Measurements from ENCODE around the gene NF1.

The NF1 gene

DNA sequence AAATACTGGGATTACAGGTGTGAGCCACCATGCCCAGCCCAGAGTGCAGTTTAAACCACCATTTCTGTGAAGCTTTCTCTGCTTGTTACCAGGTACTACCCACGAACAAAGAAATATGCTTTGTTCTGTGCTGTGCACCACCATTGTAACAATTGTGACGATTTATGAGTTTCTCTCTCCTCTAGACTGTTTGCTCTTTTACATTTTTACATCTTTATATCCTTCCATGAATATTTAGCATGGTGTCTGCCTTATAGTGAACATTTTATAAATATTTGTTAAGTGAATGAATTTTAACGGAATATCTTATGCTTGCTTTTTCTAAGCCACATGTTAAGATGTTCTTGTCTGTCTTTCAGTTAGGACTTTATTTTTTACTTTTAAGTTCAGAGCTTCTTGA is 141.9 kb downstream of the NF1 start:
- H3K4me3 ChIP-seq = no peak overlapping the region
- TF ChIP-seq, protein P1, sequence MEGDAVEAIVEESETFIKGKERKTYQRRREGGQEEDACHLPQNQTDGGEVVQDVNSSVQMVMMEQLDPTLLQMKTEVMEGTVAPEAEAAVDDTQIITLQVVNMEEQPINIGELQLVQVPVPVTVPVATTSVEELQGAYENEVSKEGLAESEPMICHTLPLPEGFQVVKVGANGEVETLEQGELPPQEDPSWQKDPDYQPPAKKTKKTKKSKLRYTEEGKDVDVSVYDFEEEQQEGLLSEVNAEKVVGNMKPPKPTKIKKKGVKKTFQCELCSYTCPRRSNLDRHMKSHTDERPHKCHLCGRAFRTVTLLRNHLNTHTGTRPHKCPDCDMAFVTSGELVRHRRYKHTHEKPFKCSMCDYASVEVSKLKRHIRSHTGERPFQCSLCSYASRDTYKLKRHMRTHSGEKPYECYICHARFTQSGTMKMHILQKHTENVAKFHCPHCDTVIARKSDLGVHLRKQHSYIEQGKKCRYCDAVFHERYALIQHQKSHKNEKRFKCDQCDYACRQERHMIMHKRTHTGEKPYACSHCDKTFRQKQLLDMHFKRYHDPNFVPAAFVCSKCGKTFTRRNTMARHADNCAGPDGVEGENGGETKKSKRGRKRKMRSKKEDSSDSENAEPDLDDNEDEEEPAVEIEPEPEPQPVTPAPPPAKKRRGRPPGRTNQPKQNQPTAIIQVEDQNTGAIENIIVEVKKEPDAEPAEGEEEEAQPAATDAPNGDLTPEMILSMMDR (IDR thresholded peaks at IDR 0.05) = no peak
- H3K27ac ChIP-seq = no peak overlapping the region

DNA sequence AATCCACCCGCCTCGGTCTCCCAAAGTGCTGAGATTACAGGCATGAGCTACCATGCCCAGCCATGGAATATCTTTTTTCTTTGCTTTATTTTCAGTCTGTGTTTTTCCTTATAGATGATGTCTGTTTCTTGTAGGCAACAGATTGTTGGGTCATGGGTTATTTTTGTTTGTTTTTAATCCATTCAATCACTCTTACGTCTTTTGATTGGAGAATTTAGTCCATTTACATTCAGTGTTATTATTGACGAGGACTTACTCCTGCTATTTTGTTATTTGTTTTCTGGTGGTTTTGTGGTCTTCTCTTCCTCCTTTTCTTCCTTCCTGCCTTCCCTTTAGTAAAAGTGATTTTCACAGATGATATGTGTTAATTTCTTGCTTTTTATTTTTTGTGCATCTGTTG is 146.3 kb downstream of the NF1 start:
- Histone ChIP-seq H3K27ac (no peak overlapping the region), H3K4me3 (no peak overlapping the region)
- DNase-seq (ENCODE audit: low spot score) = no peak
- TF ChIP-seq, protein P1 (IDR thresholded peaks at IDR 0.05) = no peak

More for the DNA sequence above, 141.9 kb downstream of the NF1 start:
- DNase-seq (ENCODE audit: low spot score) = no peak

DNA sequence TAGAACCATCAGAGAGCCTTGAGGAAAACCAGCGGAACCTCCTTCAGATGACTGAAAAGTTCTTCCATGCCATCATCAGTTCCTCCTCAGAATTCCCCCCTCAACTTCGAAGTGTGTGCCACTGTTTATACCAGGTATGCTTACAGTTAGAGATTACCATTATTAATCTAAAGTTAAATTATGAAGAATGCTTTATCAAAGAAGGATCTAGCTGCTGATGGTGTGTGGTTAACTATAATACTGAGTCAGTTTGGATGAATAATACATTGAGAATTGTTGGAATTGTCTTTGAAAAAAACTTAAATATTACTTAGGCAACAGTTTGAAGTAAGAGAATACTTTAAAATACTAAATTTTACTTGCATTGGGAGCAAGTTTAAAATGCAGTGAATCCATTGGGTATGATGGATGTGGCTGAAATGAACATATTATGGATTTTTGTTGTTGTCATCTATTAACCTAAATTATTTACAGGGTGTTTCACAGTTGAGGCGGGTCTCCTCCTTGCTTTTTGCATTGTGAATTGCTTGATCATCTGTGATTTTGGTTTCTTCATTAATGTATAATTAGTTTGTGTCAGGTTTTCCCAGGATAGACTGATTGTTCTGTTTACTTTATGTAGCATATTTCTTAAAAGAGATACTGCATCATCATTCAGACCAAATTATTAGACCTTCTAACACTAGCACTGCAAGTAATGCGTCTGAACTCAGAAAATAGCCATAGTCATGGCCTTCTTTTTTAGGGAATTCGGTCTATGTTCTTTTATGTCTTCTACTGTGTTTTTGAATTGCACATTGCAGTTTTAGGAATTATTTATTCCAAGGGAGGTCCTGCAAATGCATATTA is 154.4 kb downstream of the NF1 start:
- H3K27ac ChIP-seq = no peak overlapping the region
- no peak for DNase-seq (ENCODE audit: low spot score)

DNA sequence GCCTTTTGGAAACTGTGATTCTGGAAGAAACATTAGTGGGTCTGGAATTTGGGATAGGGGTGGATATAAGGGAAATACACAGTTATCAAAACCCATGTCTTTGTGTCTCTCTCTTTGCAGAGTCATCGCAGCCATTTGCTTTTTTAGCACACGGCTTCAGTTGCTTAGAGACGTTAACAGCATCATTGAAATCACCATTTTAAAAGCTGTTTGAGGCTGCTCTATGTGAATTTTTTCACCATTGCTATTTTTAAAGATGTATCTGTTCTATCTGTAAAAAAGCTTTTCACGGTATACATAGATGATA is 155.0 kb downstream of the NF1 start:
- no peak overlapping the region for H3K27ac ChIP-seq
- H3K4me3 ChIP-seq = no peak overlapping the region
- TF ChIP-seq, protein P1 (IDR thresholded peaks at IDR 0.05) = no peak
- DNase-seq (ENCODE audit: low spot score) = no peak

More for the DNA sequence above, 154.4 kb downstream of the NF1 start:
- H3K4me3 ChIP-seq = no peak overlapping the region
- TF ChIP-seq, protein P1 (IDR thresholded peaks at IDR 0.05) = no peak

DNA sequence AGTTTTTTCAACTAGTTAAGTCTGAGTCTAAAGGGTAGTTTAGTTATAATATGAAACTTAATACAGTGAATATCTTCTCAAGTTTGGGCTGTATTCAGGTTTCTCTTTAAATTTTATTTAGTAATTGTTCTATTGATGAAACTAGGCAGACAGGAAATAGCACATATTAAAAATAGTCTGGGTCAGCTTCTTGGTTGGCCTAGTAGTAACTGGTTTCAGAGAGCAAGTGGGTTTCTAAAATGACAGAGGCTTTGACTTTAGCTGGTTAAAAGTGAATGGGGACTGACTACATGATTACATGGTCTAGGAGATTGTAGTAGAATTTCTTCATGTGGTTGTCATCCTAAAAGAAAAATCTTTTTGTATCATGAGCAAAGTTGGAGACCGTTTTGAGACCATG is 155.5 kb downstream of the NF1 start:
- no peak overlapping the region for H3K27ac ChIP-seq
- TF ChIP-seq, protein P1 (IDR thresholded peaks at IDR 0.05) = no peak
- DNase-seq (ENCODE audit: low spot score) = no peak
- H3K4me3 ChIP-seq = no peak overlapping the region

DNA sequence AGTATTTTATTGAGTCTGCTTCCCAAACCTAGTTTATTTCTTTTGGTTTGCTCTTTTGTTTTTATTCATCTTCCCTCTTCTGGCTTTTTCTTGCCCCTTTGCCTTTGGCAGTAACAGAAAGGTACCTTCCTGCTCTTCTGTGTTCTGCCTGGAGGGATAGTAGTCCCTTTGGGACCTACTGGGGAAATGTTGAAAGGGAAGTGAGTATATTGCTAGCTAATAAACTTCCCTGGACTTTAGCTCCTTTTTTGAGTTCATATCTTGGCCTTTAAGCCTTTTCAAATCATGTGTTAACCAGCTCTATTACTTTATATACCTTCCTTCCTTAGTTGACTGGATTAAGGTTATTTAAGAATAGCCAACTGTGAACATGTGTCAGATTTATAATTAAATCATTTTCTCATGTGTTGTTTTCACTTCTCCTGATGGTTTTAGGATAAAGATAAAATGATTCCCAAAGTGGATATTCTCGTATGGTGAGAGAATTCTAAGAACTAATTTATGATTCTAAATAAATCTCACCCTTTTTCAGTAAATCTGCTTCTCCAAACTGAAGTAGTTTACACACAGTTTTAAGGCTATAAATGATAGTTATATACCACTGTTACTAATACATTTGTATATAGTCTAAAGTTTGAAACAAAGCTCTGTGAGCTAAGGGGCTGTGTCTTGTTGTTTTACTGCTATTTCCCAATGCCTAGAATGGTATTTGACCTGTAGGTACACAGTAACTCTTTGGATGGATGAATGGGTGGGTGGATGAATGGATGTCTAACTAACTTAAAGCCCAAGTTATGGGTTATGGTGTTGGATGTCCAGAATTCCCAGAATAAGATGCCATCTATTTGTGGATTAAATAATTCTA is 156.6 kb downstream of the NF1 start:
- DNase-seq (ENCODE audit: low spot score) = no peak
- TF ChIP-seq, protein P1 (IDR thresholded peaks at IDR 0.05) = no peak
- no peak overlapping the region for H3K4me3 ChIP-seq
- H3K27ac ChIP-seq = no peak overlapping the region
